ENCODE measurements around the gene GPR142.

The GPR142 gene

GRCh38 chr17:74335529-74336062 is 31.7 kb upstream of the GPR142 start:
- in situ Hi-C loops (cut with MboI; ENCODE audit: low sequenced_read_pairs, unreplicated experiment) = no loop called here
- no peak for DNase-seq (ENCODE audit: low spot score)
- no peak for TF ChIP-seq CTCF (IDR thresholded peaks at IDR 0.05; ENCODE audit: borderline replicate concordance, control extremely low read depth, extremely low read depth, insufficient read depth, missing control alignments)

- in situ Hi-C loops (cut with MboI; ENCODE audit: low sequenced_read_pairs, unreplicated experiment) = no loop called here
- DNase-seq (ENCODE audit: low spot score) = no peak
- TF ChIP-seq CTCF (IDR thresholded peaks at IDR 0.05; ENCODE audit: borderline replicate concordance, control extremely low read depth, extremely low read depth, insufficient read depth, missing control alignments) = no peak
These were observed 31.0 kb upstream of the GPR142 start for GRCh38 chr17:74336307-74336706.

DNA sequence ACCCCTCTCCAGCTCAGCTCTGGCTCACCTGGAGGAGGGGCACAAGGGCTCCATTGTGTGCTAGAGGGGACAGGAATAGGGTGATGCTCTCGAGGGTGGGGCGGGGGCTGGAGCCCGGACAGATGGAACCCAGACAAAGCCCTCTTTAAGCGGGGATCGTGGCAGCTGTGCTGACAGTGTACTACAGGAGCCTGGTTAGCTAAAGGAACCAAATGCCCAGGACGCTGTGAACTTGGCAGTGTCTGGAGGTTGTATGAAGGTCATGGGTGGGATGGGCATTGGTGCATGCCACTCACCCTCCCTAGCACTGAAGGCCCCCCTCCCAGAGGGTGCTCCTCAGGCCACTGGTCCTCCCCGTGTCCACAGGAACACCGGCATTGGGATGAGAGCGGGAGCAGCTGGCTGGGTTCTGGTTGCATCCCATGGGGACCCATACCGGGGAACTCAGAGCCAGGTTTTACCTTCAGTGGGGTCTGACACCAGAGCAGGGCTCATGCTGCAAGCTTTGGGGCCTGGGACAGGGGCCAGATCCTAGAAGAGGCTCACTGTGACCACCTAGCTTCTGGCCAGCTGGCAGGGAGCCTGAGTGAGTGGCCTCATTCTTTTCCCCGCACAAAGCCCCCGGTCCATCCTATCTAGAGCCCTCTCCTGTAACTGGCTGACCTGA is 29.3 kb upstream of the GPR142 start:
- TF ChIP-seq CTCF (IDR thresholded peaks at IDR 0.05; ENCODE audit: borderline replicate concordance, control extremely low read depth, extremely low read depth, insufficient read depth, missing control alignments) = no peak
- in situ Hi-C loops (cut with MboI; ENCODE audit: low sequenced_read_pairs, unreplicated experiment) = no loop called here
- DNase-seq (ENCODE audit: low spot score) = no peak

GRCh38 chr17:74339537-74340195 is 27.6 kb upstream of the GPR142 start:
- in situ Hi-C loops (cut with MboI; ENCODE audit: low sequenced_read_pairs, unreplicated experiment) = no loop called here
- no peak for DNase-seq (ENCODE audit: low spot score)

GRCh38 chr17:74340470-74341023 is 26.8 kb upstream of the GPR142 start:
- TF ChIP-seq CTCF (IDR thresholded peaks at IDR 0.05; ENCODE audit: borderline replicate concordance, control extremely low read depth, extremely low read depth, insufficient read depth, missing control alignments) = no peak
- no peak for DNase-seq (ENCODE audit: low spot score)
- in situ Hi-C loops (cut with MboI; ENCODE audit: low sequenced_read_pairs, unreplicated experiment) = no loop called here

More at GRCh38 chr17:74339537-74340195, 27.6 kb upstream of the GPR142 start:
- no peak for TF ChIP-seq CTCF (IDR thresholded peaks at IDR 0.05; ENCODE audit: borderline replicate concordance, control extremely low read depth, extremely low read depth, insufficient read depth, missing control alignments)

- no peak for TF ChIP-seq CTCF (IDR thresholded peaks at IDR 0.05; ENCODE audit: borderline replicate concordance, control extremely low read depth, extremely low read depth, insufficient read depth, missing control alignments)
- in situ Hi-C loops (cut with MboI; ENCODE audit: low sequenced_read_pairs, unreplicated experiment) = no loop called here
- DNase-seq (ENCODE audit: low spot score) = no peak
These were observed 25.1 kb upstream of the GPR142 start for GRCh38 chr17:74342224-74342623.

Data from GM13976 (cell line).